Activated B cell treated with CpG ODN at 0.5 μM for 24 hours (primary cell): ENCODE results near the gene TIMM13. TPM values are rescaled to one million over a fixed set of nuclear protein-coding genes. Genes with fewer than 3 reads are reported as not detected.

Experiments used
- ATAC-seq: fragments of 200-7000 bp; cut with Tn5 transposase; one replicate; pipeline ENCODE4 v1.10.0; 2021; ENCODE audit warnings: low read depth, mild to moderate bottlenecking, moderate library complexity
- CTCF ChIA-PET: fragments of 350-600 bp; sonication (Branson Sonifier 250); formaldehyde crosslinking; loops from one replicate; lab custom pipeline; 2021; ENCODE audit warnings: antibody characterized with exemption; lab: Charles Lee
- POLR2A ChIA-PET: fragments of 350-600 bp; sonication (Branson Sonifier 250); formaldehyde crosslinking; loops from one replicate; lab custom pipeline; 2021; ENCODE audit warnings: antibody characterized with exemption; lab: Charles Lee
- DNase-seq: peaks from one replicate; pipeline ENCODE4 v3.0.0; 2022
- H3K27ac Mint-ChIP-seq: one replicate; pipeline ENCODE4 v1.8.0; 2020; ENCODE audit warnings: mixed read lengths
- H3K27me3 Mint-ChIP-seq: one replicate; pipeline ENCODE4 v1.8.0; 2021; ENCODE audit warnings: mixed read lengths
- H3K36me3 Mint-ChIP-seq: one replicate; pipeline ENCODE4 v1.8.0; 2021; ENCODE audit warnings: low read depth, mixed read lengths
- H3K4me1 Mint-ChIP-seq: one replicate; pipeline ENCODE4 v1.8.0; 2021; ENCODE audit warnings: mixed read lengths
- H3K4me3 Mint-ChIP-seq: one replicate; pipeline ENCODE4 v1.8.0; 2020; ENCODE audit warnings: mild to moderate bottlenecking, mixed read lengths
- H3K9me3 Mint-ChIP-seq: one replicate; pipeline ENCODE4 v1.8.0; 2020; ENCODE audit warnings: mixed read lengths
- CTCF ChIP-seq: fragments of 200-600 bp; IDR thresholded peaks from one replicate; pipeline ENCODE4 v1.8.0; 2022; ENCODE audit warnings: antibody characterized with exemption, mild to moderate bottlenecking
- intact Hi-C: fragments of 100-400 bp; cut with micrococcal nuclease; formaldehyde crosslinking; loops from one replicate; pipeline ENCODE4 v1.15.1; 2024
- total RNA-seq: library from RNA; stranded (reverse); gene quantifications from 2 replicates; pipeline ENCODE4 v1.2.3, GENCODE V29; 2022

Gene TIMM13
- total RNA-seq, 1 donor from 2014 or later: 63.9 TPM

- POLR2A ChIA-PET: interaction anchor here (0.7 to 1.2 kb wide), 7 partner anchors 10 to 233 kb away, joined by 3 to 7 read pairs (median 3); partner anchors contain the start of gene LSM7
- Mint-ChIP-seq H3K27ac (no peak overlapping the region), H3K4me1 (peaks cover 10% of the 10 kb centered on the region), H3K4me3 (no peak overlapping the region), H3K36me3 (no peaks in the 10 kb centered on the region), H3K27me3 (no peaks in the 10 kb centered on the region), H3K9me3 (peaks cover 5% of the 10 kb centered on the region)
- DNase-seq (no peak), ATAC-seq (no peak)
- TF ChIP-seq CTCF: no peak
- intact Hi-C loops: no loop called here
- CTCF ChIA-PET: no interaction called here
These were observed 42.2 kb downstream of the TIMM13 start for GRCh38 chr19:2385053-2385721.

- ATAC-seq (no peak), DNase-seq (no peak)
- CTCF ChIA-PET: no interaction called here
- intact Hi-C loops: no loop called here
- peaks cover 10% of the 10 kb centered on the region for H3K4me1 Mint-ChIP-seq
- peaks cover 8% of the 10 kb centered on the region for H3K9me3 Mint-ChIP-seq
- POLR2A ChIA-PET: interaction anchor here (0.8 kb wide), 1 partner anchor 213 kb away, joined by 5 read pairs; no protein-coding TSS in a partner anchor
- no peaks in the 10 kb centered on the region for H3K27me3 Mint-ChIP-seq
- no peak for TF ChIP-seq CTCF
- no peak overlapping the region for H3K4me3 Mint-ChIP-seq
- H3K36me3 Mint-ChIP-seq: no peaks in the 10 kb centered on the region
- H3K27ac Mint-ChIP-seq: no peak overlapping the region
These were observed 44.7 kb downstream of the TIMM13 start for GRCh38 chr19:2382530-2383222.

GRCh38 chr19:2381148-2381820 is 46.1 kb downstream of the TIMM13 start:
- DNase-seq (no peak), ATAC-seq (no peak)
- H3K27ac Mint-ChIP-seq: no peak overlapping the region
- H3K36me3 Mint-ChIP-seq: no peaks in the 10 kb centered on the region
- ChIA-PET POLR2A (interaction anchor here (0.9 kb wide), 1 partner anchor 16 kb away, joined by 4 read pairs; no protein-coding TSS in a partner anchor), CTCF (interaction anchor here (1.3 to 1.6 kb wide), 2 partner anchors 13 to 49 kb away, joined by 3 to 4 read pairs; no protein-coding TSS in a partner anchor)
- no peak overlapping the region for H3K4me3 Mint-ChIP-seq
- intact Hi-C loops: no loop called here
- H3K9me3 Mint-ChIP-seq: peaks cover 8% of the 10 kb centered on the region
- H3K4me1 Mint-ChIP-seq: peaks cover 10% of the 10 kb centered on the region
- H3K27me3 Mint-ChIP-seq: no peaks in the 10 kb centered on the region
- TF ChIP-seq CTCF: no peak

- intact Hi-C loops: no loop called here
- ATAC-seq (no peak), DNase-seq (no peak)
- POLR2A ChIA-PET: no interaction called here
- no peaks in the 10 kb centered on the region for H3K36me3 Mint-ChIP-seq
- CTCF ChIA-PET: interaction anchor here (0.6 to 1.6 kb wide), 3 partner anchors 14 to 193 kb away, joined by 3 to 4 read pairs (median 4); no protein-coding TSS in a partner anchor
- TF ChIP-seq CTCF: no peak
- H3K27ac Mint-ChIP-seq: no peak overlapping the region
- peaks cover 10% of the 10 kb centered on the region for H3K4me1 Mint-ChIP-seq
- peaks cover 8% of the 10 kb centered on the region for H3K9me3 Mint-ChIP-seq
- no peaks in the 10 kb centered on the region for H3K27me3 Mint-ChIP-seq
- no peak overlapping the region for H3K4me3 Mint-ChIP-seq
These were observed 46.8 kb downstream of the TIMM13 start for GRCh38 chr19:2380567-2380966.
